GF-D8 (cell line): ENCODE results near the gene FGF14.

ENCODE experiments used
- DNase-seq: peaks from one replicate; lab custom pipeline; 2025; lab: John Stamatoyannopoulos, UW

Gene FGF14

DNA sequence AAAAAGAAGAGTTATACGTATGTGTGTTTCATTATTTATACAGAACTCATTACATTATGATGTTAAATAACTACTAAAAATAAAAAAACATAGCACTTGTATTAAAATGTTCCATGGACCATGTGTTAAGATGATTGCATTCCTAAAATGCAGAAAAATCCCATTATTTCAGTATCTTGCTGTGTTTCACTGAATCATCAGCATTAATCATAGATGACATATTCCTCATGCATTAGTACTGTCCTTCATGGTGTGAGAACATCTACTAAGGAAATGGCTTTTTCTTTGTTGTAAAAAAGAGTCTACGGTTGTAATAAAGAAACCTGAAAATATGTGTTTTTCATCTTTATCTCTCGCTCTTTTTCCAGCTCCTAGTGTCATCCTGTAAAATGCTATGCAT, 416.5 kb downstream of the FGF14 start:
- no peak for DNase-seq

DNA sequence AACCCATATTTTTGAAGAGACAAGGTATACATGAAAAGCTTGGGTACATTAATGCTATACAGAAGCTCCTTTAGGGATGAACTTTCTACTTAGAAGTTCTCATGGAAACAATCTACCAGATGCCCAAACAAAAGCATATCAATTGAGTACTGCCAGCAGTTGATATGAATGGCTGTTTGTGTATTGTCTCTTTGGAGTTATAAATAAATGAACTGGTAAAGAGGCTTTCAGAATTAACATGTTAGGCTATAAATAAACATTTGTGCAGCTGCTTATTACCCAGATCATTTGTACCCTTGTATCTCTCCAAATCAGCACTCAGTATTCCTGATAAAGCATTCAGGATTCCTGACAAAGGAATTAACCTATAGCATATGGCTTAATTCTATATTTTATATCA, 418.9 kb downstream of the FGF14 start:
- no peak for DNase-seq

DNA sequence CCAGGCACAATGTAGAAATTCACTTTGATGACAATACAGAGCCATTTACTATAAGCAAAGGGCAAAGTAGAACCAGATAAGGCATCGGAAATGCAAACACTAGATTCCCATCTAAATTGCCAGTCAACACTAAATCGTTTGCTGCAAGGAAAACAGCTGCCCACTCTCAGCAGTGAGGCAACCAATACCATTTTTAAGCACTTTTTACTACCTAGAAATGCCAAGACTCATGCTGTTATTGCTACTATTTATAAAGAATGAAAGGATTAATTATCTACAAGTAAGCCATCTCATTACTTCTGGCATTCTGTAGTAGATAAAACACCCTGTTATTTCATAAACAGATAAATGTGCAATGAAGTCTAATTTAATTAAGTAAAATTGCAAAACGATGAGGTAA, 422.0 kb downstream of the FGF14 start:
- no peak for DNase-seq

DNA sequence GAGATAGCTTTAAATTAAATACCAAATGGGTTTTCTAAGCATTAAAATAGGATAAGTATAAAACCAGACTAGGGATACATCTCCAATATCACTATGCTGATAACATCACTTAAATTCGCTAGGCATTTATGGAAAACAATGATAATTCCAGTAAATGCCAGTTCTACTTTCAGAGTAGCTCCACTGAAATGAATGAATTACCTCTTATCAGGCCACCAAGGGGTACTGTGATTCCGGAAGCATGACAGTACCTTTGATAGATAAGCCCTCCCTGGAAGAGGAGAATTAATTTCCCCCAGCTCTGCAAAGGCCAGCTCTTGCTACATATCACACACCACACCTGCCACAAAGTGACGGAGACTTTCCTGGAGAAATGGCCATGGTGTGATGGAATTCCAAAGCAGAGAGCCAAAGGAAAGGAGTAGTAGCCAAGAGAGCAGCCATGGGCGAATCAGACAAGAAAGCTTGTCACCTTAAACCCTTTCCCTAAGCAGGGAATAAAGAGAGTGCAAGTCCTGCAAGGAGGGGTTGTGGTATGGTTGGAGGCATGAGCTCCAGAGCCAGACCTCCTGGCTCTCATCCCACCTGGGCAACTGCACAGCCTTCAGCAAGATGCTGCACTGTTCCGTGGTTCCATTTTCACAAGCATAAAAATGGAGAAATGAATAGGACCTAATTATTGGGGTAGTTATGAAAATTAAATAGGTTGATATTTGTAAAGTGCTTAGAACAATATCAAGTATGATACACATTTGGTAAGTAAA, 423.1 kb downstream of the FGF14 start:
- no peak for DNase-seq

DNA sequence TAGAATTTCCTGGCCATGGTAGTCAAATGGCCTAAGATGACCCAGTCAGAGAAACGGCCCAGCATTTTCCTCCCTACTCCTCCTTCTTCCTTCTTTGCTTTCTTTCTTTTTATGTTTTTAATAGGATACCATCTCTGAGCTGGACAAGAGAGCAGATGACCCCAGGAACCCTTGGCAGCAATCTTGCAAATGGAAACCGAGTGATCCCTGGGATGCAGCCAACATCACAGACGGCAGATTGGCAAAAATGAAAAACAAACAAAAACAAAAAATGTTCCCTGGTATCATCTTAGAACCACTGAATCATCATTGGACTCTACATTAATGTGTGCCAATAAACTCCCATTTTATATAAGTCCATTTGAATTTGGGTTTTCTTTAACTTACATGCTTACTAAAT, 424.4 kb downstream of the FGF14 start:
- no peak for DNase-seq

DNA sequence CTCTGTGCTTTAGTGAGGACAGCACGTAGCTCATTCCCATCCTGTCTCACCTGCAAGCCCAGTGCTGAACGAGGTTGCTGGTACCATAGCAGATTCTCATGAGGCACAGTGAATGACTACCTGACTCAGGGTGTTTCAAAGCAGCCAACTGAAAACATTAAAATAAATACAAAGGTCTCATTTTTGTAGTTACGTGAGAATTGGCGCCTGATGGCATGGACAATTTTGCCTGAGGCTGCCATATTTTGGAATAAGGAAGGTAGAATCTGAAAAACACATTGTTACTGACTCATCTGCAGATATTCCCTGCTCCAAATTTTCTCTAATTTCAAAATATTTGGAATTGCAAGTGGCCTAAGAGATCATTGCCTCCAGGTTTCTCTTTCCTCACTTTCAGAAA, 429.7 kb downstream of the FGF14 start:
- no peak for DNase-seq

DNA sequence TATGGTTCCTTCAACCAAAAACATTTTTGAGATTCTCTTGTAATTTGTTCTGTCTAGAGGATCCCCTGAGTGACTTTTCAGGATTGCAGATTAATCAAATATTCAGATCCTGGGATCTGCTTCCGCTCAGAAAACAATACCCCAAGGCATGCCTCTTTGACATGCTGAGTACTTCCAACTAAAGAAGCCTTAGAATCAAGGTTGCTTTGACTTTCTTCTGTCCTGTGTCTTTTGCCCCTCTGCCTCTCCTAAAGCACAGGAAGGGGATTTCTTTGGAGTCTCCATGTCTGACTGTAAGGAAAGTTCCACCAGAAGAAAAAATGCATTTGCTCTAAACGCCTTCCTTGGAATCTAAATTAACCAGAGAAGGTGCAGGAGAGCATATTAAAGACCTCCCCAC, 431.5 kb downstream of the FGF14 start:
- DNase-seq: no peak

DNA sequence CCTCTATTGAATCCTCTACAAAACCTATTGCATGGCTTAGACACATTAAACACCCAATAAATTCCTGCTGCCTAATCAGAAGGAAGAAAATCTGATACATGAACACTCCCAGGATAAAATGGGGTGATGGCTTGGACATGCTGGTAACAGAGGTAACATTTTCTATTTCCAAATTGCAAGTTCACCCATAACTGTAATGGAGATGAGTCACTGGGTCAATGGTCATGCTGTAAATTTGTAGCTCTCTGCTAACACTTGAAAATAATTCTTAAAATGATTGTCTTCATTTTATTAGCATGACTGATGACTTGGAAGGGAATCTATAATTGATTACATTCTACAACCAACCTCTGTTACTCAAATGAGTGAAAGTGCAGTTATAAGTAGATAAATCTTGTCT, 434.1 kb downstream of the FGF14 start:
- no peak for DNase-seq

DNA sequence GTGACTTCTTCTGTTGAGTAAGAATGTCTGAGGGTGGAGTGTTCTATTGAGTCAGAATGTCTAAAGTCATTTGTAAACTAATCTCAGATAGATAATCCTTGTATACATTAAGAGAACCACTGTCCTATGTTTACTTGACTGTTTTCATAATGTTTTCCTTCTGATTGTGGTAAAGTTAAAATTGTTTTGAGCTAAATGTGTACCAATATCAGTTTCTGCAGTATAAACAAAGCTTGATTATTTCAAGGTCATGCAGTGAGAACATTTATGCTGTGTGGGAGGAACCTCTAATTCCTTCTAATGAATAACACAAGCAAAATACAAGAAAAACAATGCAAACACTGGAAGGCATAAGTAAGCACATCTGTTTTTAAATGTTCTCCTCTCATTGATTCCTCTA, 434.6 kb downstream of the FGF14 start:
- no peak for DNase-seq

DNA sequence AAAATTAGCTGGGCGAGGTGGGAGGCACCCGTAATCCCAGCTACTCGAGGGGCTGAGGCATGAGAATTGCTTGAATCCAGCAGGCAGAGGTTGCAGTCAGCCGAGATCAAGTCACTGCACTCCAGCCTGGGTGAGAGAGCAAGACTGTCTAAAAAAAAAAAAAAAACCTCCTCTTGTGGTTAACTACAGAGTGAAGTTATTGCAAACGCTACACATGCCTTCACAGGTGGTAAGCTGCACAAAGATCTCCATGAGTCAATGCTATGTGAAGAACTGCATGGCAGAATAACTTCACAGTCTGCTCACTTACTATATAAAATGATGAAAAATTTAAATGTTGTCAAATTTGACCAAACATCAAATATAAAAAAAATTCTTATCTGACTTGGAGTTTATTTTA, 436.8 kb downstream of the FGF14 start:
- no peak for DNase-seq

DNA sequence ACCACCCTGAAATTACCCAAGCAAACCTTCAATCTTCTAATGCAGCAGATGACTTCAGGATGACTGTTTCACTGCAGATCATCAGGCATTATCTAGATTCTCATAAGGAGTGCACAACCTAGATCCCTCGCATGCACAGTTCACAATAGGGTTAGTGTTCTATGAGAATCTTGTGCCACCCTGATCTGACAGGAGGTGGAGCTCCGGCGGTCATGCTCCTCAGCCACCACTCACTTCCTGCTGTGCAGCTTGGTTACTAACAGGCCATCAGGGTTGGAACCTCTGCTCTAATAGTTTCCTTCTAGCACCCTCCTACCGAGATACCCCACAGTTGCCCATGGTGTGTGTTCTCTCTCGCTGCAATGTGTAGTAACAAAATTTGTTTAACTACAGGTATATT, 442.8 kb downstream of the FGF14 start:
- no peak for DNase-seq

DNA sequence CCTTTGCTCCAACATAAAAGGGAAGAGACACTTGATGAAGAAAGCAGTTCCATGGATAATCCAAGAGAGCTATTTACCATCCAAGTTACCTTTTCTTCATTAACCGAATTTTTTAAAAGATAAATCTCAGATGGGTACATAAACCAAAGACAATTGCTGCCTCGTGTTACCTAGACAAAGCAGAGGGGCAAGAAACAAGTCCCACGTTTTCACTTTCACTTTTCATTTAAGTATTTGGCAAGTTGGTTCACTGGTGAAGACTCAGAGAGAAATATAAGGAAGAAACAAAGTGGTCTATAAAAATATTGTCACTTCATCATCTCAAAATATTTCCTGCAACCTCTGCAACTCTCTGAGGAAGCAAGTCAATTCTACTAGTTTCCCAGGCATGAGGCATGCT, 446.1 kb downstream of the FGF14 start:
- DNase-seq: no peak

DNA sequence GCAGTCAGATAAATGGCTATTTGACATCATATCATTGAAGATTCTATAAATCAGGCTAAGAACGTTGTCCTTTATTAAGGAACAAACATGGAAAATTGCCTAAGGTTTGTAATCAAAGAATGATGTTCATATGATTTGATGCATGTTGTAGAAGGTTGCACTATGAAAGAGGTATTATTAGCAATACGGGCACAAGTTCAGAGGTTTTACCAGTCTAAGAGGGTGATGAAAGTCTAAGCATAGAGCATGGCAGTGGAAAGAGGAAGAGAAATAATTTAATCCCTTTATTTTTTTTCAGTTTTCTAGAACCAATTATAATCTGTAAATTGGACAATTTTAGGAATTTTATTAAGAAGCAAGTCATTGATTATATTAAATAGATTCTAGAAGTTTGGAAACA, 450.7 kb downstream of the FGF14 start:
- no peak for DNase-seq

DNA sequence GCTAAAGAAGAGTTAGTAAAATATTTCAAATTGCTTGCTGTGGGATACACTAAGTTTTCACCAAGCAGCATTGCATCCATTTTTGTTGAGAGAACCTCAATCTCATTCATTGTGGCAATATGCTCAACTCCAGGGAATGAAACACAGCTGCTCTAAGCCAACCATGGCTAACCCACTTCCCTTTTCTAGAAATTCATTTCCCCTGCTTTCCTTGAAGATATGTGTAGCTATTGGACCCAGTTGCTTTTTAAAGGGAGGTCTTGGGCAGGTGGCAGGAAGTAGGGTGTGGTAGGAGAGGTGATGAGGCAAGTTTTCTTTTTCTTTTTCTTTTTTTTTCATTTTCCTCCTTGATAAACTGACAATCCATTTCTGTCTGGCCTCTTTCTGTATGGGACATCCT, 452.2 kb downstream of the FGF14 start:
- DNase-seq: peak; percentile 45

DNA sequence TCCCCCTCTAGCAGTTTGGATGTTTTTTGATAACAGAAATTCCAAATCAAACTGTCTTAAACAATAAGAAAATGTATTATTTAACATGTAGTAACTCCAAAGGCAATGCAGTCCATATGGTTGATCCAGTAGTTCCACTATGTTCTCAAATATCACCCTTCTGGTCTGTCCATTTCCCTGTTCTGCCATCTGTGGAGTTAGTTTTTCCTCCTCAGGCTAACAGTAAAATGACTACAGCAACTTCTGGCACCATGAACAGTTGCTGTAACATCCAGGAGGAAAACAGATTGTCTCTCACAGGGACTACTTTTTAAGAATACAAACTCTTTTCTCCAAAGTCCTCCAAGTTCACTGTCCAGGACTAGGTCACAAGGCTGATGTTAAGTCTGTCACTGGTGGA, 455.4 kb downstream of the FGF14 start:
- DNase-seq: no peak

DNA sequence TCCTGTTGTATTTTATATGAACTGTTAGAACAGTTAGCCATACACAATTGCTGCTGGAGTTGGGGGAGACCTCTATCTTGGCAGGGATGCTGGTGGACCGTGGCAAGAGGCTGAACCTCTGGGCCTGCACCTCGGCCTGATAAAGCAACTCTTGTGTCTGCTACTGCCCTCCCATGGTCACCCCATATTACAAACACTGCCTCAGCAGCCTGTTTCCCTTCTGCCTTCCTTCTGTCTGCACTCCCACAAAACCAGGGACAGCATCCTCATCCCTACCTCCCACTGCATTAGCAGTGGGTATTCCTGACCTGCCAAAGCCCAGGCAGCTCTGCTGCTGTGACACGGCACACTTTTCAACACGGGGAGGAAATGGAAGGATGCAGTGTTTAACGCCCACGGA, 456.4 kb downstream of the FGF14 start:
- DNase-seq: no peak

DNA sequence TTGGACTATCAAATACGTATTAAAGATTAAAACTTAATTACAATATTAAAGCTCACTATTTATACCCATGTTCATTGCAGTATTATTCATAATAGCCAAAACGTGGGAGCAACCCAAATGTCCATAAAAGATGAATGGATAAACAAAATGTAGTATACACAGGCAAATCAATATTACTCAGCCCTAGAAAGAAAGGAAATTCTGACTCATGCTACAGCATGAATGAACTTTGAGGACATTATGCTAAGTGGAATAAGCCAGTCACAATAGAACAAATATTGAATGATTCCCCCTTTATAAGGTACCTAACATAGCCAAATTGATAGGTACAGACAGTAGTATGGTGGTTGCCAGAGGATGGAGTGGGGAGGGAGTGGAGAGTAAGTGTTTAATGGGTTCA, 457.3 kb downstream of the FGF14 start:
- no peak for DNase-seq

DNA sequence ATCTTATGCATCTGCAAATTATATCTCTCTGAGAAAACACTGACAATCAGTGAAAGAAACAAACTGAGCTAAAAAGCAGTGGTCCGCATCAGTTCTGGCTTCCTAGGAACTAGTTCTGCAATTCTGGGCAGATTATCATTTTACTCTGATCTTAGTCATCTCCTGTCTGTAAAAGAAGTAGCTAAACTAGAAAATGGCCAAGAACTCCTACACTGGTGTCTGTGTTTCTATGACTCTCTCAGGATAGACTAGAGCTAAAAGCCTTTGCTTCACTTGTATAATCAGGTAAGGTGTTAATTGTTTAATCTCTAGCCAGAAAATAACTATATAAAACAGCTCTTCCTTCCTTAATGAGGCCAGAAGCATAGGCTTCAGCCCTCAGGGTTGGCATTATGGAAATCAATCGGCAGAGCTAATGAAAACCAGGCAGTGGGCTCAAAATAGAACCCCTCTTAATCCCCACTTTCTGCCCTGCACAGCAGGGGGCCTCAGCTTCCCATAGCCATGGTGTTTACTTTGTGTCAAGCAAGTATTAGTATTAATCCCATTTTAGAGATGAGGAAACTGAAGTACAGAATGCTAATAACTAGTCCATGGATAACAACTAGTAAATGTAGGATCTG, 459.2 kb downstream of the FGF14 start:
- no peak for DNase-seq

DNA sequence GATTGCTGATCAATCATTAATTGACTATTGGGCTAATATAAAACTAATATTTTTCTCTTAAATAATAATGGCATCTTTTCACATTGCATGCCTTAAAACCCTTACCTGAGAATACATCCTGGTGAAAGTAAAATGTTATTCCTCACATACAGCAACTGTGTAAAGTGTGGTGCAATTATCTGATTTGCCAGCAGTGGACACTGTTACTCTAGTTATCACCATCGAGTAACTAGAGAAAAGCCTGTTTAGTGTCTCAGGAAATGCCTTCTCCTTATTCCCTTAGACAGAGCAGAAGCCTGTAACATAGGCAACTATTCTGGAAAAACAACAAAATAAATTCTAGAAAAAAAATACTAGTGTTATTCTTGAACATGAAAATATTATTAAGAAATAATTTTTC, 459.8 kb downstream of the FGF14 start:
- DNase-seq: no peak

DNA sequence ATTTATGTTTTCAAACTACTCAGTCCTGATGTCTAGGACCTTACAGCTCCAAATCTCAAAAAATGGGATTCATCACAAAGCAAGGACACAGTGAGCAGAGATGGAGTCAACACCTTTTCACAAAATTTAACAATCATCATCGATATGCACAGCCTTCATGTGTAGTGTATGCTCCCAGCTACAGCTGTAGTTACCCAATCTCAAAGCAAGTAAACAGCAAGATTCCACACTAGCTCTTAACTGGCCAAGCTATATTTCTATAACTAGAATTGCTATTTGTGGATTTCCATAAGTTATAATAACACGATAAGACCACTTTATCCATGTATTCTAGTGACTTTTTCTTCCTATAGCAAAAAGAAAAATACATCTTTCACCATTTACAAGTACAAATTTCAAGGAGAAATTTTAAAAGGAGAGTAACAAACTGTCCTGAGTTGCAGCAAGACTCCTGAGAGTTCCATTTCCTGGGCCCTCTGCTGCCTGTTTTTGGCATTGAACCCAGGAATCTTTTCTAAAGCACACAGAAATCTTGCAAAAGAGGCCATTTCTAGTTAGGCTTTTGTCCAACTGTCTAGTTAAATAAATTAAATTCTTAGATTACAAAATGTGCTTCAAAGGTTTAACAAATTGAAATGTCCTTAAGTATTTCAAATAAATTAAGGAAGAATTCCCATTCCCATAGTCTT, 460.6 kb downstream of the FGF14 start:
- no peak for DNase-seq

DNA sequence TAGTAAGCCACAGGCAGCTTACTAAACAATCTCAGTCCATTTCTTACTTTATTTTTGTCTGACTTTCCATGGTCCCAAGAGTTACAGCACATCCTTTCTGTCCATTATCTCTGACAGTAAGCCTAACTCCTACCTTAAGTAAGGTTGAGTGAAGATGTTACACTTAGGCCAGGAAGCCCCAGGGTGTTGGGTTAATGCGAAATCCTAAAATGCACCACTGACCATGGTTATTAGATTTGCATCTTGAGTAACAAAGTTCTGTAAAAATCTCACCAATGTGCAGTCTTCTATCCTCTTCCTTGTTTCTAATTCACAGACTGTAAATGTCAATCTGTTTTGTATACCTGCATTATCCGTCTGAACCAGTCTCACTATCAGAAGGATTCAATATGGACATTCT, 462.5 kb downstream of the FGF14 start:
- DNase-seq: no peak

DNA sequence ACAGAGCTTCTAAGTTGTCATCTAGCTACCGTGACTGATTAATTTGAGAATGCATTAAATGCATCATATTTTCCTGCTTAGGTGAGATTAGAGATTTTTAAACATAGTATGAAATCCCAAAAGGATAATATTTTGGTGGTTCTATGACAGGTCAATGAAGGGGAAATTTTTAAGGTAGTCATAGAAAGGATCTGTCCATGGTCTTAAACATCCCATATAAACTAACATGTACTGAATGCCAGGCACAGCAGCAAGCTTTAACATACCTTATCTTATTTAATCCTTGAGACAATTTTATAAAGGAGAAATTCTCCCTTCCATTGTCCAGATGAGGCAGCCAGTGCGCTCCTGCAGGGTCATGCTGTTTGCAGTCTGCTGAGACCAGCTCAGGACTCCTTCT, 466.0 kb downstream of the FGF14 start:
- no peak for DNase-seq

DNA sequence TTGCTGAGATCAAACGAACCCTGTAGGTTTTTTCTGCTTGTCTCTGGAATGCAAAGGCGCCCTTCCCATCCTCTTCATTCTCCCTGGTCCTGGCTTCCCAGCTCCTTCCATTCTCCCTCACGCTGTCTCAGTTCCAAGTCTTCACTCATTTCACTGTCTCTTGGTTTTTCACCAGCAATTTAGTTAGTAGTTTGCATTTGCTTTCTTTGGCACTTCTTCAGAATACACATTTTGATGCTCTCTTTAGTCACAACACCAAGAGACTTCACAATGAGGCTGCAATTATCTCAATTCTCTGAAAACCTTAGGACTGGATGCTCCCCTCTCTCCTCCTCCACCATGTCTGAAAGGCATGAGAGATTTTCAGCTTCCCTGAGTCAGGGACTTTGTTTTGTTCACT, 470.7 kb downstream of the FGF14 start:
- no peak for DNase-seq

DNA sequence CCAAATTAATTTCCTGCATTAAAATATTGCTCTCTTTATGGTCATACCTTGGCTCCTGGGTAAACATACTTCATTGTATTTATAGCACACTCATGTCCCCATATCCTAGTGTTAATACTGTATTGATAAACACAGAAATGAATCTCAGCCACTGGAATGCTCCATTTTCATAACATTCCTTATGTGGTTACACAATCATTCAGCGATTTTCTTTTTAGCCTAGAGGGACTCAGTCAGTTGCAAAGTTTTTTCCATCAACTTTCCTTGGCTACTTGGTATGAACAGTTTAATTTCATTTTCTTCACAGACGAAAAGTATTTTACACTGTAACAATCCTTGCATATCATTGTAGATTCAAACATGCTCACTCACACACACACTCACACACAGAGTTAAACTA, 471.5 kb downstream of the FGF14 start:
- DNase-seq: no peak
